ENCODE measurements around the gene DPP4.
"Not testable (repeated sequence)": the region's sequence is repeated elsewhere in the genome, so short reads cannot be mapped to it uniquely, and the experiment has no call there.

The DPP4 gene

DNA sequence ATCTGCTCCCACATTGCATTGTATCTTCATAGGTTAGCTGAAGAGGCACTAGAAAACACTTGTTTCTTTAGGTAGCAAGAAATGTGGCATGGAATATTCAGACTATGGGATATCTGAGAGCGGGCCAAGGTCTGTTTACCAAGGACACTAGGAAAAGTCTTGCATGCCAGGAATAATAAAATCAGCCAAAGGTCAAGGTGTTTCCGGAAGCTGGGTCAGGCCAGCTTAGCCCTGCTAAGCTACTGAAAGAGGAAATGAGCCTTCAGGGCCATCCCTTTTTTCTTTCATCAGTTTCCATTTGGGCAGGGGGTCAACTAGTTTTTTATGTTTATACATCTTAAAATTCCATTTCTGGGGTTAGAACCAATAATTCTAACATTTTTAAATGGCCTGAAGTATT, 101.1 kb downstream of the DPP4 start:
- Histone ChIP-seq H3K9me3 (ENCODE audit: insufficient read depth, low read depth, low read length) (no peaks in the 10 kb centered on the region), H3K4me1 (ENCODE audit: insufficient read depth, low read length) (peaks cover 10% of the 10 kb centered on the region), H3K27ac (ENCODE audit: low read depth, low read length) (no peak overlapping the region), H3K27me3 (ENCODE audit: insufficient read depth, low read length) (no peaks in the 10 kb centered on the region), H3K9ac (ENCODE audit: low read depth, low read length) (no peak overlapping the region), H3K4me3 (ENCODE audit: low read length) (no peak overlapping the region), H3K36me3 (ENCODE audit: insufficient read depth, low read length) (no peaks in the 10 kb centered on the region)
- WGBS = 93% methylated on average over 2 of the region's 2 CpGs

DNA sequence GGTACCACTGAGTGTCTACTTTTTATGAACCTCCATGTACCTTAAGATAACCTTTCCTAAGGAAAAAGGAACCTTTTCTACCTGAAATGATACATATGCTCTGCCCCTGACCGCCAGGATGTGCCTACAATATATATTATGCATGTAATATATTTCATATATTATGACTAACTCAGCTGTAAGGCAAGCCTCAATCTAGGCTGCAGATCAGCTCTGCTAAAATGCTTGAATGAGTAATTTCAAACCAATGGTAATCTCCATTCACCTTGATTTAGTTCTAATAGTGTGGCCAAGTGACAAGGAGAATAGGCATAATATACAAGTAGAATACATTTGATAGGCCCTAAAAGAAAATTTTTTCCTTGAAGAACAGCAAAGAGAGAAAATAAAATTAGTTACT, 101.8 kb downstream of the DPP4 start:
- Histone ChIP-seq H3K27me3 (ENCODE audit: insufficient read depth, low read length) (no peaks in the 10 kb centered on the region), H3K36me3 (ENCODE audit: insufficient read depth, low read length) (no peaks in the 10 kb centered on the region), H3K4me1 (ENCODE audit: insufficient read depth, low read length) (peaks cover 5% of the 10 kb centered on the region), H3K9ac (ENCODE audit: low read depth, low read length) (no peak overlapping the region), H3K4me3 (ENCODE audit: low read length) (no peak overlapping the region), H3K27ac (ENCODE audit: low read depth, low read length) (no peak overlapping the region), H3K9me3 (ENCODE audit: insufficient read depth, low read depth, low read length) (no peaks in the 10 kb centered on the region)
- WGBS = no CpG with 5 or more reads among the region's 1 CpG

DNA sequence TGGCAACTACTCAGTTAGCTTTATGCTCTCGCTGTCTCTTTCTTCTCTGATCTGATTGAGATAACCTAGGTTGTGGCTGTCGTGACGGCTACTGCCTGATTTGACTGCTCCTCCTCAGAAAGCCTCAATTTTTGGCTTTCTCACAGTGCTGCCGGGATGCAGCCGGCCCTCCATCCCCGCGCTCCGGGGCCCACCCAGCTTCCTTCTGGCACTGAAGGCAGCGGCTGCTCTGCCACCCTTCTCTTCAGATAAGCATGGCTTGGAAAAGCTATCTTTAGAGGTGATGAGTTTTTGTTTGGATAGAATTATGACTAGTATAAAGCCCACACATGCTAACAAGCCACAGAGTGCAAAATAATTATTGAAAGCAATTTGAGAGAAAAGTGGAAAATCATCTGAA, 102.5 kb downstream of the DPP4 start:
- Histone ChIP-seq H3K4me3 (ENCODE audit: low read length) (no peak overlapping the region), H3K9me3 (ENCODE audit: insufficient read depth, low read depth, low read length) (no peaks in the 10 kb centered on the region), H3K9ac (ENCODE audit: low read depth, low read length) (no peak overlapping the region), H3K27ac (ENCODE audit: low read depth, low read length) (no peak overlapping the region; the same call in 1 of the 2 replicates), H3K27me3 (ENCODE audit: insufficient read depth, low read length) (no peaks in the 10 kb centered on the region), H3K36me3 (ENCODE audit: insufficient read depth, low read length) (no peaks in the 10 kb centered on the region), H3K4me1 (ENCODE audit: insufficient read depth, low read length) (no peaks in the 10 kb centered on the region)
- WGBS = 93% methylated on average over 9 of the region's 9 CpGs

DNA sequence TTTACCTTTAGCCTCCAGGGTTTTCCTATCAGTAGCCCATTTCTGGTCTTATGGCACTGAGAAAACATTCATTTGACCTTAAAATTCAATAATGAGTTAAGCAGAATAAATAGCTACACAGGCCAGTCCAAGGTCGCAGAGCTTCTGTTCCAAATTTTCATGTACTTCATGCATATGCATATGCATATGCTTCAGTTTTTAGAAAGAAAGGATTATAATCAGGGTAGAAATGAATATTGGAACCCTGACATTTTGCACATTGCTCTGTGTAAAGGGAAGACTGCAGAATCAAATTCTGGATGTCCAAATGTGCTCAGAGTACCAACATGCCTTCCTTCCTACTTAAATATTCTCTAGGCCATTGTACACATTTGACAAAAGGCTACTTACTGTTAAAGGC, 104.9 kb downstream of the DPP4 start:
- H3K27me3 ChIP-seq (ENCODE audit: insufficient read depth, low read length) = no peaks in the 10 kb centered on the region
- H3K9ac ChIP-seq (ENCODE audit: low read depth, low read length) = no peak overlapping the region
- H3K27ac ChIP-seq (ENCODE audit: low read depth, low read length) = no peak overlapping the region
- 67% methylated on average over 1 of the region's 1 CpG for WGBS
- no peak overlapping the region for H3K4me3 ChIP-seq (ENCODE audit: low read length)
- no peaks in the 10 kb centered on the region for H3K9me3 ChIP-seq (ENCODE audit: insufficient read depth, low read depth, low read length)
- no peaks in the 10 kb centered on the region for H3K36me3 ChIP-seq (ENCODE audit: insufficient read depth, low read length)
- H3K4me1 ChIP-seq (ENCODE audit: insufficient read depth, low read length) = no peaks in the 10 kb centered on the region

DNA sequence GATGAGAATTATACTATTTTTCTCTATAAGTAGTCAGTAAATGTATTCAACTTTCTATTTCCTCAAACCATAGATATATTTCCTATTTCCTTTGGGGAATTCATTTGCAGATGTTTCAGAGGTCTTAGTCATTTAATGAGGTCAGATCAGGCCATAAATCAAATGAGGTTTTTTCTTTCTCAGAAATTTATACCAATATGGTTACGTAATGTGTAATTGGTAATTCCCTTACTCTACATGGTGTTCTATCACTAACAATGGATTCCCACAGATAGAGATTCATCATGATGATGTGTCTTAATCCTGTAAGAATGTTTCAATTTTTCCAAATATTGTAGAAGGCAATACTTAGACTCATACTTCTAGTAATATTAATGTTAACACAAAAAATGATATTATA, 108.0 kb downstream of the DPP4 start:
- Histone ChIP-seq H3K27me3 (ENCODE audit: insufficient read depth, low read length) (no peaks in the 10 kb centered on the region), H3K4me3 (ENCODE audit: low read length) (no peak overlapping the region), H3K9ac (ENCODE audit: low read depth, low read length) (no peak overlapping the region), H3K4me1 (ENCODE audit: insufficient read depth, low read length) (no peaks in the 10 kb centered on the region), H3K36me3 (ENCODE audit: insufficient read depth, low read length) (no peaks in the 10 kb centered on the region), H3K27ac (ENCODE audit: low read depth, low read length) (no peak overlapping the region), H3K9me3 (ENCODE audit: insufficient read depth, low read depth, low read length) (no peaks in the 10 kb centered on the region)
- no CpG with 5 or more reads among the region's 1 CpG for WGBS

DNA sequence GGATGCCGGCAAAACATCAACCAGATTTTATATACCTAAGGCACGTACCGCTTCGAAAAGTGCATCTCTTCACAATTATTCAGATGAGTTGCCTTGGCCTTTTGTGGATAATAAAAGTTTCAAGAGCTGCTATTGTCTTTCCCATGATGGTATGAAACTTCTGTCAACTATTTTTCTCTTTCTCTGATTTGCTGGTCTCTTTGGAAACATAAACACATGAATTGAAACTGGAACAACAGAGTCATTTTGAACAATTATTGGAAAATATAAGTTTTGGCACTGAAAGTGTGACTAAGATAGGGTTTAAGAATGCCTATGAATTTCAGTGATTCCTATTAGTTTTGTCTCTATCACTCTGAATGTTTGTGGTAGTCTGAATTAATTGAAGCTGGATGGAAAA, 109.9 kb downstream of the DPP4 start:
- H3K27me3 ChIP-seq (ENCODE audit: insufficient read depth, low read length) = no peaks in the 10 kb centered on the region
- H3K4me1 ChIP-seq (ENCODE audit: insufficient read depth, low read length) = no peaks in the 10 kb centered on the region
- WGBS = 96% methylated on average over 3 of the region's 4 CpGs
- no peak overlapping the region for H3K27ac ChIP-seq (ENCODE audit: low read depth, low read length)
- no peak overlapping the region for H3K9ac ChIP-seq (ENCODE audit: low read depth, low read length)
- H3K36me3 ChIP-seq (ENCODE audit: insufficient read depth, low read length) = no peaks in the 10 kb centered on the region
- no peaks in the 10 kb centered on the region for H3K9me3 ChIP-seq (ENCODE audit: insufficient read depth, low read depth, low read length)
- no peak overlapping the region for H3K4me3 ChIP-seq (ENCODE audit: low read length)

DNA sequence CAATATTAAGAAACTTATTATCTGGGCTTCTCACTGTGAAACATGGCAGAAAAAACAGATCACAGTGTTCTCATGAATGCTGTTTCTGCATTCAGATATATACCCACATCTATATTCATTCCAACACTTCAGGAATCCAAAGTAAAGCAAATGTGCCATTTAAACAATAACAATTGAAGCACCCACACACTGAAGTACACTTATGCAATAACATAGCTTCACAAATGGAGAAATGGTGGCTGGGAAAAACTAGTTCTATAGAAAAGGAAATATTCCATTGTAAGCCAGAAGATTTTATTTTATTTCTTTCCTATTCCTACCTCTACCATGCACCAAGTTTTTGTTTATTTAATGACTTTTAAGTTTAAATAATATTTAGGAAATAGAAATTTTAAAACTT, 111.9 kb downstream of the DPP4 start:
- H3K4me3 ChIP-seq (ENCODE audit: low read length) = no peak overlapping the region
- no peak overlapping the region for H3K27ac ChIP-seq (ENCODE audit: low read depth, low read length)
- no peak overlapping the region for H3K9ac ChIP-seq (ENCODE audit: low read depth, low read length)
- no peaks in the 10 kb centered on the region for H3K4me1 ChIP-seq (ENCODE audit: insufficient read depth, low read length)
- no peaks in the 10 kb centered on the region for H3K9me3 ChIP-seq (ENCODE audit: insufficient read depth, low read depth, low read length)
- H3K36me3 ChIP-seq (ENCODE audit: insufficient read depth, low read length) = no peaks in the 10 kb centered on the region
- H3K27me3 ChIP-seq (ENCODE audit: insufficient read depth, low read length) = no peaks in the 10 kb centered on the region

DNA sequence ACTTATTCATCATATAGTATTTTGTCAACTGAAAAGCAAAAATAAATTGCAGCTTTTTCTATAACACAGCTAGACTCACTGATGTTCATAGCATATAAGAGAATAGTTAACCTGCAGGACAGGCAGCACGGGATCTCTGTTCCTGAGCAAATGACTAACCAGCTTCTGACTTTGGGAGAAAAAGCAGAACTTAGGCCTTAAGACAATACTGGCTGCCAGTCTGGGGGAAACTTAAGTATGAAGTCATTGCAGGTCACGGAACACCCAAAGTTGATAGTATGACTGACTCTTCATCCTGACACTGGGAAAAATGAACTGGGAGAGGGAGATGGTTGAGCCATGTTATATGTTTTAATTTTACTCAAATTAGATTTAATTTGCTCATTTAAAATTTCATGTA, 113.0 kb downstream of the DPP4 start:
- Histone ChIP-seq H3K27me3 (ENCODE audit: insufficient read depth, low read length) (no peaks in the 10 kb centered on the region), H3K4me3 (ENCODE audit: low read length) (no peak overlapping the region), H3K27ac (ENCODE audit: low read depth, low read length) (no peak overlapping the region), H3K9me3 (ENCODE audit: insufficient read depth, low read depth, low read length) (no peaks in the 10 kb centered on the region), H3K4me1 (ENCODE audit: insufficient read depth, low read length) (no peaks in the 10 kb centered on the region), H3K36me3 (ENCODE audit: insufficient read depth, low read length) (no peaks in the 10 kb centered on the region), H3K9ac (ENCODE audit: low read depth, low read length) (no peak overlapping the region)
- WGBS = 93% methylated on average over 2 of the region's 2 CpGs

DNA sequence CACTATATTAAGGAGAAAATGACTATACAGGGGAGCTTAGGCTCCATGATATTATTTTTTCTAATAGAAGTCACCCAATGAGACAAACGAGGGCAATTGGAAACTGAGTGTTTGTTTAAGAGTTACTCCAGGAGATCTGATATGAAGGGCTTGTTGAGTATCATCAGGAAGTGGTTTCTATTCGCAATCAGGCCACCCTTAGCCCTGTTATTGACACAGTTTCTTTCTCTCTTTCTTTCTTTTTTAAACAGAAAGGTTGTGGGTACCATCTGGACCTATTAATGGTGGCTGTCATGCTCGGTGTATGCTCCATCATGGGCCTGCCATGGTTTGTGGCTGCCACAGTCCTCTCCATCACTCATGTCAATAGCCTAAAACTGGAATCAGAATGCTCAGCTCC, 117.3 kb downstream of the DPP4 start:
- Histone ChIP-seq H3K36me3 (ENCODE audit: insufficient read depth, low read length) (no peaks in the 10 kb centered on the region), H3K27me3 (ENCODE audit: insufficient read depth, low read length) (no peaks in the 10 kb centered on the region), H3K27ac (ENCODE audit: low read depth, low read length) (no peak overlapping the region), H3K4me3 (ENCODE audit: low read length) (no peak overlapping the region), H3K4me1 (ENCODE audit: insufficient read depth, low read length) (no peaks in the 10 kb centered on the region), H3K9me3 (ENCODE audit: insufficient read depth, low read depth, low read length) (no peaks in the 10 kb centered on the region), H3K9ac (ENCODE audit: low read depth, low read length) (no peak overlapping the region)
- 82% methylated on average over 3 of the region's 3 CpGs for WGBS

DNA sequence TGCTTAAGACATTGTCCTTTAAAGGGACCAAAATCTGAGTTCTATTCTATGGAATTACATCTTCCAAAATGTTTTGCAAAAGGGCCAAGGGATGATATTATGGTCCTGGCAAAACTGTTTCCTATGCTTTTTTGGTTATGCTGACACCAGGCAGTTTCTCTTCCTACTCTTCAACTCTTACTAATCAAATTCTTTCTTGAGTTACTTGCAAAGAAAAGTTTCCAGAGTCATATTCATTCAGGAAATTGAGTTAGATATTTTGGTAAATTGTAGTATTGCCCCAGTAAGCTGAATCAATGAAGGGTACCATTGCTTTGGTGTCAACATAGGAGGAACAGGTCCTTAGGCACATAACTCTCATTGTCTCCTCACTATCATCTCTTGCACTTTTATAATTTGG, 118.8 kb downstream of the DPP4 start:
- H3K4me1 ChIP-seq (ENCODE audit: insufficient read depth, low read length) = no peaks in the 10 kb centered on the region
- H3K36me3 ChIP-seq (ENCODE audit: insufficient read depth, low read length) = no peaks in the 10 kb centered on the region
- H3K4me3 ChIP-seq (ENCODE audit: low read length) = no peak overlapping the region
- no peaks in the 10 kb centered on the region for H3K9me3 ChIP-seq (ENCODE audit: insufficient read depth, low read depth, low read length)
- H3K9ac ChIP-seq (ENCODE audit: low read depth, low read length) = no peak overlapping the region
- H3K27ac ChIP-seq (ENCODE audit: low read depth, low read length) = no peak overlapping the region
- H3K27me3 ChIP-seq (ENCODE audit: insufficient read depth, low read length) = no peaks in the 10 kb centered on the region

DNA sequence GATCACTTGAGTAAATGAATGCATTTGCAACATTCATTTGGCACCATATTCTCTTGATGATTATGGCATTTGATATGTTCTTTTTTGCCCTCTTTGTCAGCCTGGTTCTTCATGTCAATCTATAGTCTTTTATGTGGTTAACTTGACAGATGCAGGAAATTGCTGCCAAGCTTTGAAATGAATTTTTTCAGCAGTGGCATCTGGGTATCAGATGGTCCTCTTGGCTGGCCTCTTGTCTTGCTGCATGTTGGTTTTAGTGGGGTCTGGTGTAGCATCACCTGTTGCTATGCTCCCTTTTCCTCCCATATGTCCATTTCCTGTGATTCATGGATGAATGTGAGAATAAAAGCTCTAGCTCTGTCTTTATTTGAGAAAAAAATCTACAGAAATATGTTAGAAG, 119.9 kb downstream of the DPP4 start:
- Histone ChIP-seq H3K27me3 (ENCODE audit: insufficient read depth, low read length) (no peaks in the 10 kb centered on the region), H3K4me3 (ENCODE audit: low read length) (no peak overlapping the region), H3K9me3 (ENCODE audit: insufficient read depth, low read depth, low read length) (no peaks in the 10 kb centered on the region), H3K36me3 (ENCODE audit: insufficient read depth, low read length) (no peaks in the 10 kb centered on the region), H3K27ac (ENCODE audit: low read depth, low read length) (no peak overlapping the region), H3K9ac (ENCODE audit: low read depth, low read length) (no peak overlapping the region), H3K4me1 (ENCODE audit: insufficient read depth, low read length) (no peaks in the 10 kb centered on the region)

DNA sequence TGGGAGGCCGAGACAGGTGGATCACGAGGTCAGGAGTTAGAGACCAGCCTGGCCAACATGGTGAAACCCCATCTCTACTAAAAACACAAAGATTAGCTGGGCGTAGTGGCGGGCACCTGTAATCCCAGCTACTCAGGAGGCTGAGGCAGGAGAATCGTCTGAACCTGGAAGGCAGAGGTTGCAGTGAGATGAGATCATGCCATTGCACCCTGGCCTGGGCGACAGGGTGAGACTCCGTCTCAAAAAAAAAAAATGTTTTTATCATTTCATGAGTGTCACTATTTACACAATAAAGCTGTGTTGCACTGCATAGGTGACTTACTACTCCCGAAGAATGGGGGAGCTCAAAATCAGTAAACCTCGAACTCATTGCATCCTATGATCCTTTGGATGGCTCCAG, 120.6 kb downstream of the DPP4 start:
- H3K4me1 ChIP-seq (ENCODE audit: insufficient read depth, low read length); H3K4me3 ChIP-seq (ENCODE audit: low read length); H3K36me3 ChIP-seq (ENCODE audit: insufficient read depth, low read length); H3K9ac ChIP-seq (ENCODE audit: low read depth, low read length); H3K27me3 ChIP-seq (ENCODE audit: insufficient read depth, low read length); H3K27ac ChIP-seq (ENCODE audit: low read depth, low read length); H3K9me3 ChIP-seq (ENCODE audit: insufficient read depth, low read depth, low read length): not testable (repeated sequence)
- WGBS = 96% methylated on average over 8 of the region's 9 CpGs

Data from HUES64 (cell line).